CD4-positive, alpha-beta T cell treated with Interleukin-15 for 4 hours (primary cell): Measurements from ENCODE around the gene PELI1.
A peak's percentile ranks its signal among the peaks of the same experiment; 100 is the strongest.
"Not testable (repeated sequence)": the region's sequence is repeated elsewhere in the genome, so short reads cannot be mapped to it uniquely, and the experiment has no call there.

Experiments
- DNase-seq: peaks from one replicate; pipeline ENCODE4 v3.0.0-alpha.2; 2020; ENCODE audit warnings: low spot score

PELI1 gene

DNA sequence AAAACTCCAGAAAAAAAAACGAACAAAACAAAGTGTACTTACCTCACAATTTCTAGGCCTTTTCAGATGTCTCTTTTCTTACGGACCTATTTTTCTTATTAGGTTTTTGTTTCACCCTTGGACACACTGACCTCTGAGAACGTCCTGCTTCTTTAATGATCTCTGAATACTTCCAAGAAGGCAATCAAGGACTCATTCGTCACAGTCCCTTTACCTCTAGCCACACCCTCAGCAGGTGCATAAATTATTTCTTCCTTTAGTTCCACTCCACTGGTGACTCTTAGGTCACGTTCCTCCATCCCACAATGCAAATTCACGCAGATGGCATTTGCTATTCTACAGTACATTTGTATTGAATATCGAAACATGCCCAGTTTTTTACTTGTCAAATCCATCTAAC is 21.9 kb downstream of the PELI1 start:
- no peak for DNase-seq

DNA sequence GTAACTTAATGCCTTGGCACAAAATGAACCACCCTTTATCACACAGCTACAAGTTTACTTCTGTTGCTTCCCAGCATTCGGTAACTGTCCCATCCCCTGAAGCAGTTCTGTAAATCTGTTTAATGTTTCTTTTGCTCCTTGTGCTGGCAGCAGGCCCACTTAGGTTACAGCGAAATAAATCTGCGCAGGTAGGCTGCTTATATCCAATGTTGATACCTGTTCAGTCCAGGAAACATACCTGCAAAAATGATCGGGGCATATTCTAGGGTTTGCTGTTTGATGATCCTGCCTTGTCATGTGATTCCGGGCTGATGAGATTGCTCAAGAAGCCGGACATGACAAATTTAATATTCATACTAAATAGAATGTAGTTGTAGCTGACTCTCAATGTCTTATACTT is 23.3 kb downstream of the PELI1 start:
- DNase-seq = no peak

- DNase-seq = no peak
These were observed 24.2 kb downstream of the PELI1 start for GRCh38 chr2:64120008-64120407.

- no peak for DNase-seq
These were observed 24.9 kb downstream of the PELI1 start for GRCh38 chr2:64119369-64119768.

GRCh38 chr2:64115808-64116598 is 28.2 kb downstream of the PELI1 start:
- no peak for DNase-seq

DNA sequence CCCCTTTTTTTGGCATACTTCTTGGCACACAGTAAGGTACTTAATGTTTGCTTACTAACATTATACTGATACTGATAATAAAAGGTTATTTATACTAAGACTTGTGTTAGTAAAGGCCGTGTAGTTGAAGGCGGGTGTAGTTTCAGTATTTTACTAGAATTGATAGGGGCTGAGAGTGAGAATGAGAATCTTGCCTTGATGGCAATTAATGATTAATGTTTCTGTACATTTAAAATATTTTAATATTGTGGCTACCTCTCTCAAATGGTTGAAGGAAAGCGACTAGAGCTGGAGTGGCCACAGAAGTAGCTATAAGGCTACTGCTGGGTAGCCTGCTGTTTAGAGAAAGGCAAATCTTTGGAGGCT is 29.3 kb downstream of the PELI1 start:
- no peak for DNase-seq

DNA sequence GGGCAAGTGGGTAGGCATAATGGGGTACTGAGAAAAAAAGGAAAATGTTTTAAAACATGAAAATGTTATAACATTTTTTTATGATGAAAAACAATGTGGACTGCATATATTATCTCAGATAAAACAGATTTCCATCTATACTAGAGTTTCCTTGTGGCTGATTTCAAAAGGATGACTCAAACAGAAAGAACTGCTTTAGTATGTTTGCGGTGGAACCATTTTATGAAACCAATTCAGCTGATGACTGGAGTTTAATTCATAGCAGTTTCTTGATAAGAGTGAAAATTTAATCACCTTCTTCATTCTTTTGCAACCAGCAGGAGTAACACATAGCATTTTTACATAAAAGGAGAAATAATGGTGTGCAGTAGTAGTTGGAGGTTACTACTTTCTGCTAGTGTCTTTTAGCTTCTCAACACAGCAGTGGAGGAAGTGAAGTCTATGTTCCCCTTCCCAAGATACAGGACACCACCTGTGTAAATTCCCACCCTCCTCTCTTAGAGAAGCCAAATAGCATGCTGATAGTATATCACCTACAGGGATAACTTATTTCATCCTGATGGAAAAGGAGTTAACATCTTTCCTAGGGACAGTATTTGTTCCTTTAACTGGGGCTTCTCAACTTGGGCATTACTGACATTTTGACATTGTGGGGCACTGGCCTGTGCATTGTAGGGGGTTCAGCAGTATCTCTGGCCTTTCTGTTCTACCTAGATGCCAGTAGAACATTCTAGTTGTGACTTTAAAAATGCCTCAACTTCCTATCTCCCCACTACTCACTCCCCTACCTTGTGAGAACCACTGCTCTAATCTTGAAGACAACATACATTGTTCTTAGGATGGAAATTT is 29.9 kb downstream of the PELI1 start:
- DNase-seq = peak; percentile 60

GRCh38 chr2:64112016-64112415 is 32.2 kb downstream of the PELI1 start:
- DNase-seq = no peak

- no peak for DNase-seq
These were observed 32.8 kb downstream of the PELI1 start for GRCh38 chr2:64111426-64111825.

GRCh38 chr2:64108666-64109241 is 35.5 kb downstream of the PELI1 start:
- DNase-seq = no peak

GRCh38 chr2:64106481-64106880 is 37.7 kb downstream of the PELI1 start:
- DNase-seq = no peak

DNA sequence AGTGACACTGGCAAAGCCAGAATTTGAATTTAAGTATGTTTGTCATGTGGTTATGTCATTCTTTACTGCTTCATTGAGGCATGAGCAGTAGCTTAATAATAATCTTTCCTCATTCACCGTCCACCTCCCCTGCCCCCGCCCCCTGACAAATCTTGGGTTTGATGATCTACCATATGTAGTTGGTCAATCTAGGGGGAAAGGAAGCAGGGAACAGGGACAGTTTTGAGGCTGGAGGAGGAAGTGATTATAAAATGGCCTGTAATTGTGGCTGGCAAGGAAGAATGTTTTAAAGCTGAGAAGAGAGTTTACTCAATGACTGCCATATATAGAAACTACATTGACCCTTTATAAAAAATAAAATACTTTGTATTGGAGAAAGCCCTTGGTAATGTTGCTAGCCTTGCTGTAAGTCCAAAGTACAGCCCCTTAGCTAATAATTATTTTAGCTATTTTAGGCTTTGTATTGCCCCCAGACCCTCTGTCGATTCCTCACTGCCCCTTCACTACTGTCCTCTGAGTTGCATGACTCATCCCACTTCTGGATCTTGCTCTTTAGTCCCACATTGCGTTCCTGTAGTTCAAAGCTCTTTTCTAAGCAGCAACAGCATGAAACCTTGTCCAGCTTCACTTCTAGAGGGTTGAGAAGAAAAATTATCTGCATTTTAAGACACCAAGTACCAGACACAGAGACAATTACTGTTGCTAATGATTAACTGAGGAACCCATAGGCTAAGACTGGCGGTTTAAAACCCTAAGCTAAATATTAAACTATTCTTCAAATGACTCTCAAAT is 38.4 kb downstream of the PELI1 start:
- no peak for DNase-seq

DNA sequence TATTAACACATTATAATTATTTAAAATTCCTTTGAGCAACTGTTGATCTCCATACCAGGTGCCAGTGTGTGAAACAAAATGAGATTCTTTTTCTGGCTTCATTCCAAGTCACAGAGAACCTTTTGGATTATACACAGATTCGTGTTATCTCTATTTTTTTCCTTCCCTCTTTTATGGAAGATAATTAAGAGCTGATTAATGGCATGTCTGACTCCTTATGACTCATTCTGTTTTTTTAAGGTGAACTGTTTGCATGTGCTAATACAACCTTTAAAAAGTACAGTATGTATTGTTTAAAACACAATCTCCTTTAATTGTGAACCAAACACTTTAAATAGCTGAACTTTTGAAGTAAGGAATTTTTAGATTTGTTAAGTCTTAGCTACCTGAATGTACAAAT is 39.3 kb downstream of the PELI1 start:
- no peak for DNase-seq

DNA sequence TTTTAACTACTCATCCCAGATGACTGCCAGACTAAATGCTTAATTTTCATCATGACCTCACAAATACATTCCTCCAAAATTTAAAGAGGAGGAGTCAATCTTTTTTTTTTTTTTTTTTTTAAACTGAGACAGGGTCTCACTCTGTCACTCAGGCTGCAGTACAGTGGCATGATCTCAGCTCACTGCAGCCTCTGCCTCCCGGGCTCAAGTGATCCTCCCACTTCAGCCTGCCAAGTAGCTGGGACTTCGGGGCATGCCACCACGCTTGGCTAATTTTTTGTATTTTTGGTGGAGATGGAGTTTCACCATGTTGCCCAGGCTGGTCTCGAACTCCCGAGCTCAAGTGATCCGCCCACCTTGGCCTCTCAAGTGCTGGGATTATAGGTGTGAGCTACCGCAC is 41.5 kb downstream of the PELI1 start:
- not testable (repeated sequence) for DNase-seq

- DNase-seq = peak; percentile 42
These were observed 43.1 kb downstream of the PELI1 start for GRCh38 chr2:64101141-64101591.

- not testable (repeated sequence) for DNase-seq
These were observed 43.6 kb downstream of the PELI1 start for GRCh38 chr2:64100584-64100983.

DNA sequence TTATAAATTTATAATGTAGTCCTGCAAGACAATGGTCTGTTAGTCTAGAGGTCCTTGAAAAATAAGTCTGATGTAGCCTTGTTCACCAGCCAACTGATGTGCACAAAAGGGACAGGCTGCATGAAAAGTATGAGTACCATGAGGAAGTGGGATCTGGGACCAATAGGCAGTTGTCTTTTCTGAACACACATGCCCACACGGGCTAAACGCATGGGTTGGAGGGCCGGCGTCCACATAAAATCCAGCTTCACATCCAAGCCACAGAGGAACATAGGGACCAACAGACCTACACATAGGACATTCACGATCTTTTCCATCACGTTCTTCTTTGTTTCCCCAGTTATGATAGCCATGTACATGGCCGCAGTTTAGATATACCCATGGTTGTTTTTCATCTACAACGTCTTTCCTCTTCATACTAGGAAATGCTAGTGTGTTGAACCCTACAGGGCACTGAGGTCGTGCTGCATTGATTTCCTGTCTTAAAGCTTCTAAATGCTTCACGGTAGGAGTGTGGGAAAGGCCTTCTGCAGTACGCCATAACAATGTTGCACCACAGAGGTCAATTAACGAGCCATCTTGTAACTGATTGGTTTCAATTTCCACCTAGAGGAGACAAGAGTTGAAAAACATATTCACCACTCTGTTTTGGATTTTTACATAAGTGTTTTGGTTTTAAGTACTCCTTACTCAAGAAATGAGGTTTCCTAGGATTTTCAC is 49.4 kb downstream of the PELI1 start:
- no peak for DNase-seq

DNA sequence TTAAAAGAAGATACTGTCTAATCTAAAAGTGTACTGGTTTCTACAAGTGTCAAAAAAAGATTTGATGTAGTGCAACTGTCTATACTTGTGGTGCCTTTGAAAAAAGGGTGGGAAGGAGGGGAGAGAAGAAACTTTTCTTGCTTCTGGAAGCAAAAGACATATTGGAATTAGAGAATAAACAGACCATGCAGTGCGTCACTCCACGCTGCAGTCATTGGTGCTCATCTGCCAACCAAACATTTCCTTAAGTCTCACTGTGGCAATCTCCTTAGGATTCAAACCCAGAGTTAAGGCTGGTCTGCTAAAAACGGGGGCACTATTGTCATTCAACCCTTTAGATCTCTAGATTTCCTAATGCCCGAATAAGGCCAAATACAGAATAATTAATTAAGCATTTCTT is 50.9 kb downstream of the PELI1 start:
- DNase-seq = no peak

- no peak for DNase-seq
These were observed 51.7 kb downstream of the PELI1 start for GRCh38 chr2:64092502-64092901.

- no peak for DNase-seq
These were observed 54.0 kb downstream of the PELI1 start for GRCh38 chr2:64090264-64090663.

DNA sequence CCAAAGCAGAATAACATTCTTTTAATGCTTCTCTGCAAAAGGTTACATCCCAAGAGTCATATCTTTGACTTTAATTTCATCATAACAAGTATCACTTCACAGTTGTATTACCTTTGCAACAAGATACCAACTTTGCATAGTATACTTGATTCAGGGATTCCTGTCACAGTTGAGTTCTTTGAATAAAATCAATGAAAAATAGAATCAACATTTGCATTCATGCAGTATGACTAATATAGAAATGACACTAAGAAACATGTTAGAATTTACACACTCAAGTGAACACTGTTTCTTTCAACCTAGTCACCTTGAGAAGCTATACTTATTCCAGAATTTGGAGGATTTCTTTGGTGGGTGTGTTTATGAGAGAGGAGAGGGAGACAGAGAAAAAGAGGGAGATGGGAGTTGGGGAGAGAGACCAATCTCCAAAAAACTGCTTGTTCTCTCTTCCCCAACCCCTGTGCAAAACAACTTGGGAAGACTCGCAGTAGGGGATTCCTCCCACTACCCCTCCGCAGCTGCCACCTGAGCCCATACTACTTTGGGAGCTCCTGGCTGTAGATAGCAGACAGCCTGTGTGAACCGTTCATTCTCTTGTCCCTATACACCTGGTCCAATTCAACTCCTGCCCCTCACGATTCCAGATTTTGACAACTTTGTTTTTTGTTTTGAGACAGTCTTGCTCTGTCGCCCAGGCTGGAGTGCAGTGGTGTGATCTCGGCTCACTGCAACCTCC is 57.7 kb downstream of the PELI1 start:
- no peak for DNase-seq
